GM23338 (cell line): Measurements from ENCODE around the gene ALDH1A1. TPM values are rescaled to one million over a fixed set of nuclear protein-coding genes. Genes with fewer than 3 reads are reported as not detected.

ENCODE experiments used
- ATAC-seq: fragments of 200-7000 bp; cut with Tn5 transposase; 3 replicates; pipeline ENCODE4 v1.9.1; 2020
- DNase-seq: peaks from one replicate; pipeline ENCODE4 v3.0.0-alpha.2; 2015; ENCODE audit warnings: low spot score
- H2AFZ ChIP-seq: fragments of 200-600 bp; sonication (generic); 2 replicates; pipeline ENCODE4 v1.8.0; 2016; ENCODE audit warnings: antibody characterized with exemption, mild to moderate bottlenecking, moderate library complexity
- H3F3A ChIP-seq: fragments of 200-600 bp; sonication (generic); replicated peaks from 2 replicates; pipeline ENCODE4 v1.8.0; 2017; ENCODE audit warnings: antibody characterized with exemption, mixed run types, low read depth
- H3K27ac ChIP-seq: fragments of 200-600 bp; sonication (generic); 2 replicates; pipeline ENCODE4 v1.6.1; 2016; ENCODE audit warnings: low read depth
- H3K27me3 ChIP-seq: fragments of 200-600 bp; sonication (generic); 2 replicates; pipeline ENCODE4 v1.8.0; 2016; ENCODE audit warnings: mild to moderate bottlenecking, mixed run types, moderate library complexity; ENCODE audit not compliant: insufficient read depth
- H3K36me3 ChIP-seq: fragments of 200-600 bp; sonication (generic); 2 replicates; pipeline ENCODE4 v1.8.0; 2016; ENCODE audit warnings: mild to moderate bottlenecking; ENCODE audit not compliant: insufficient read depth
- H3K4me1 ChIP-seq: fragments of 200-600 bp; sonication (generic); 2 replicates; pipeline ENCODE4 v1.8.0; 2016; ENCODE audit warnings: mild to moderate bottlenecking, moderate library complexity; ENCODE audit not compliant: insufficient read depth
- H3K4me2 ChIP-seq: fragments of 200-600 bp; sonication (generic); 2 replicates; pipeline ENCODE4 v1.7.1; 2017; ENCODE audit warnings: mixed run types
- H3K4me3 ChIP-seq: fragments of 200-600 bp; sonication (generic); 2 replicates; pipeline ENCODE4 v1.6.1; 2016; ENCODE audit warnings: mixed run types
- H3K79me2 ChIP-seq: fragments of 200-600 bp; sonication (generic); replicated peaks from 2 replicates; pipeline ENCODE4 v1.8.0; 2017; ENCODE audit warnings: mild to moderate bottlenecking; ENCODE audit not compliant: insufficient read depth
- H3K9me2 ChIP-seq: fragments of 200-600 bp; sonication (generic); 2 replicates; pipeline ENCODE4 v1.8.0; 2017; ENCODE audit not compliant: insufficient read depth
- H4K20me1 ChIP-seq: fragments of 200-600 bp; sonication (generic); replicated peaks from 2 replicates; pipeline ENCODE4 v1.8.0; 2017; ENCODE audit warnings: mild to moderate bottlenecking; ENCODE audit not compliant: insufficient read depth
- H3K27ac Mint-ChIP-seq: 2 replicates; pipeline ENCODE4 v1.8.0; 2020; ENCODE audit warnings: inconsistent platforms, mild to moderate bottlenecking, moderate library complexity, mixed read lengths
- H3K27me3 Mint-ChIP-seq: 3 replicates; pipeline ENCODE4 v1.8.0; 2022; ENCODE audit warnings: low read depth, mild to moderate bottlenecking, moderate library complexity, mixed read lengths, inconsistent platforms; ENCODE audit not compliant: insufficient read depth, poor library complexity
- H3K36me3 Mint-ChIP-seq: 3 replicates; pipeline ENCODE4 v1.8.0; 2021; ENCODE audit warnings: low read depth, mild to moderate bottlenecking, inconsistent platforms, moderate library complexity, mixed read lengths
- H3K4me1 Mint-ChIP-seq: 3 replicates; pipeline ENCODE4 v1.8.0; 2020; ENCODE audit warnings: mild to moderate bottlenecking, inconsistent platforms, mixed read lengths
- H3K4me3 Mint-ChIP-seq: 3 replicates; pipeline ENCODE4 v1.8.0; 2021; ENCODE audit warnings: moderate library complexity, mild to moderate bottlenecking, inconsistent platforms, mixed read lengths
- H3K9me3 Mint-ChIP-seq: 3 replicates; pipeline ENCODE4 v1.8.0; 2020; ENCODE audit warnings: moderate library complexity, mild to moderate bottlenecking, inconsistent platforms, mixed read lengths
- JUNB ChIP-seq: IDR thresholded peaks from one replicate; pipeline ENCODE4 v1.6.1; 2016; ENCODE audit warnings: antibody characterized with exemption; ENCODE audit not compliant: unreplicated experiment
- REST ChIP-seq: IDR thresholded peaks from one replicate; pipeline ENCODE4 v1.6.1; 2018; ENCODE audit warnings: antibody characterized with exemption; ENCODE audit not compliant: unreplicated experiment
- STAT1 ChIP-seq: IDR thresholded peaks from one replicate; pipeline ENCODE4 v1.6.1; 2016; ENCODE audit warnings: antibody characterized with exemption; ENCODE audit not compliant: unreplicated experiment
- polyA plus RNA-seq: library from polyadenylated mRNA; unstranded; fragments of >200 nt; fragmentation: Nextera tagmentation; extraction: Ambion mirVana; gene quantifications from 2 replicates; pipeline ENCODE4 v1.2.1, GENCODE V29; 2016
- total RNA-seq: library from RNA; depleted of rRNA; stranded (reverse); fragments of >200 nt; shearing (Covaris generic); gene quantifications from 2 replicates; pipeline ENCODE4 v1.2.3, GENCODE V29; 2014
- TF ChIP-seq, protein P1 (sequence below): IDR thresholded peaks from 2 replicates; pipeline ENCODE4 v1.6.1; 2016; ENCODE audit warnings: antibody characterized with exemption
- TF ChIP-seq, protein P2 (sequence below): fragments of 250-450 bp; sonication (Bioruptor Pico); IDR thresholded peaks from 2 replicates; pipeline ENCODE4 v1.5.0; 2020; ENCODE audit warnings: mild to moderate bottlenecking, moderate library complexity

Gene ALDH1A1
- total and polyA plus RNA-seq, 2 experiments from 2014 or later = 2.1 to 3.4 TPM

GRCh38 chr9:72888943-72889342, 63.9 kb downstream of the ALDH1A1 start (continued):
- TF ChIP-seq, protein P1, sequence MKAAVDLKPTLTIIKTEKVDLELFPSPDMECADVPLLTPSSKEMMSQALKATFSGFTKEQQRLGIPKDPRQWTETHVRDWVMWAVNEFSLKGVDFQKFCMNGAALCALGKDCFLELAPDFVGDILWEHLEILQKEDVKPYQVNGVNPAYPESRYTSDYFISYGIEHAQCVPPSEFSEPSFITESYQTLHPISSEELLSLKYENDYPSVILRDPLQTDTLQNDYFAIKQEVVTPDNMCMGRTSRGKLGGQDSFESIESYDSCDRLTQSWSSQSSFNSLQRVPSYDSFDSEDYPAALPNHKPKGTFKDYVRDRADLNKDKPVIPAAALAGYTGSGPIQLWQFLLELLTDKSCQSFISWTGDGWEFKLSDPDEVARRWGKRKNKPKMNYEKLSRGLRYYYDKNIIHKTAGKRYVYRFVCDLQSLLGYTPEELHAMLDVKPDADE = no peak

DNA sequence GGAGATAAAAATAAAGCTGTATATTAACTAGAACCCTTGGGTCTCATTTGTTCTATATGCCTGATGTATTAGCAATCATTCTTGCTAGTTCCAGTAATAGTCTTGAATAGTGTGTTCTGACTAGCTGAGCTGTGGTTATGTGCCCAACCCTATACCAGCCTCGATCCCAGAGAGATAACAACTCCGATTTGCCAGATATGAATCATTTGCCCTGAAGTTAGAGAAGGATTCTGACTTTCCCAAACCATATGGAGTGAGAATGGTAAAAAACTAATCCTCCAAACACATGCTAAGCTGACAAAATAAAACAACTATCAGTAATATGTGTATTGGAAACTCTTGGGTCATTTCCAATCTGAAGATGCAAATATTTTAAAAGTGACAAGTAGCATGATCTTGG, 64.8 kb downstream of the ALDH1A1 start:
- H3K27ac Mint-ChIP-seq = no peak overlapping the region
- peaks cover 12% of the 10 kb centered on the region; the same call in 2 of the 3 replicates for H3K9me3 Mint-ChIP-seq
- Histone ChIP-seq H4K20me1 (no peaks in the 10 kb centered on the region), H3K36me3 (0 out of 2 replicates have a peak, but pooled peaks cover 3% of the 10 kb centered on the region), H3K79me2 (no peaks in the 10 kb centered on the region), H3K4me1 (no peaks in the 10 kb centered on the region), H3K4me3 (no peak overlapping the region), H3K27ac (no peak overlapping the region), H3K4me2 (no peak overlapping the region), H3K9me2 (peaks cover 2% of the 10 kb centered on the region), H3F3A (no peaks in the 10 kb centered on the region), H3K27me3 (no peaks in the 10 kb centered on the region), H2AFZ (no peak overlapping the region)
- H3K36me3 Mint-ChIP-seq = no peaks in the 10 kb centered on the region
- H3K27me3 Mint-ChIP-seq = no peaks in the 10 kb centered on the region
- TF ChIP-seq, protein P1 = no peak
- TF ChIP-seq JUNB (no peak), STAT1 (no peak), REST (no peak)
- TF ChIP-seq, protein P2, sequence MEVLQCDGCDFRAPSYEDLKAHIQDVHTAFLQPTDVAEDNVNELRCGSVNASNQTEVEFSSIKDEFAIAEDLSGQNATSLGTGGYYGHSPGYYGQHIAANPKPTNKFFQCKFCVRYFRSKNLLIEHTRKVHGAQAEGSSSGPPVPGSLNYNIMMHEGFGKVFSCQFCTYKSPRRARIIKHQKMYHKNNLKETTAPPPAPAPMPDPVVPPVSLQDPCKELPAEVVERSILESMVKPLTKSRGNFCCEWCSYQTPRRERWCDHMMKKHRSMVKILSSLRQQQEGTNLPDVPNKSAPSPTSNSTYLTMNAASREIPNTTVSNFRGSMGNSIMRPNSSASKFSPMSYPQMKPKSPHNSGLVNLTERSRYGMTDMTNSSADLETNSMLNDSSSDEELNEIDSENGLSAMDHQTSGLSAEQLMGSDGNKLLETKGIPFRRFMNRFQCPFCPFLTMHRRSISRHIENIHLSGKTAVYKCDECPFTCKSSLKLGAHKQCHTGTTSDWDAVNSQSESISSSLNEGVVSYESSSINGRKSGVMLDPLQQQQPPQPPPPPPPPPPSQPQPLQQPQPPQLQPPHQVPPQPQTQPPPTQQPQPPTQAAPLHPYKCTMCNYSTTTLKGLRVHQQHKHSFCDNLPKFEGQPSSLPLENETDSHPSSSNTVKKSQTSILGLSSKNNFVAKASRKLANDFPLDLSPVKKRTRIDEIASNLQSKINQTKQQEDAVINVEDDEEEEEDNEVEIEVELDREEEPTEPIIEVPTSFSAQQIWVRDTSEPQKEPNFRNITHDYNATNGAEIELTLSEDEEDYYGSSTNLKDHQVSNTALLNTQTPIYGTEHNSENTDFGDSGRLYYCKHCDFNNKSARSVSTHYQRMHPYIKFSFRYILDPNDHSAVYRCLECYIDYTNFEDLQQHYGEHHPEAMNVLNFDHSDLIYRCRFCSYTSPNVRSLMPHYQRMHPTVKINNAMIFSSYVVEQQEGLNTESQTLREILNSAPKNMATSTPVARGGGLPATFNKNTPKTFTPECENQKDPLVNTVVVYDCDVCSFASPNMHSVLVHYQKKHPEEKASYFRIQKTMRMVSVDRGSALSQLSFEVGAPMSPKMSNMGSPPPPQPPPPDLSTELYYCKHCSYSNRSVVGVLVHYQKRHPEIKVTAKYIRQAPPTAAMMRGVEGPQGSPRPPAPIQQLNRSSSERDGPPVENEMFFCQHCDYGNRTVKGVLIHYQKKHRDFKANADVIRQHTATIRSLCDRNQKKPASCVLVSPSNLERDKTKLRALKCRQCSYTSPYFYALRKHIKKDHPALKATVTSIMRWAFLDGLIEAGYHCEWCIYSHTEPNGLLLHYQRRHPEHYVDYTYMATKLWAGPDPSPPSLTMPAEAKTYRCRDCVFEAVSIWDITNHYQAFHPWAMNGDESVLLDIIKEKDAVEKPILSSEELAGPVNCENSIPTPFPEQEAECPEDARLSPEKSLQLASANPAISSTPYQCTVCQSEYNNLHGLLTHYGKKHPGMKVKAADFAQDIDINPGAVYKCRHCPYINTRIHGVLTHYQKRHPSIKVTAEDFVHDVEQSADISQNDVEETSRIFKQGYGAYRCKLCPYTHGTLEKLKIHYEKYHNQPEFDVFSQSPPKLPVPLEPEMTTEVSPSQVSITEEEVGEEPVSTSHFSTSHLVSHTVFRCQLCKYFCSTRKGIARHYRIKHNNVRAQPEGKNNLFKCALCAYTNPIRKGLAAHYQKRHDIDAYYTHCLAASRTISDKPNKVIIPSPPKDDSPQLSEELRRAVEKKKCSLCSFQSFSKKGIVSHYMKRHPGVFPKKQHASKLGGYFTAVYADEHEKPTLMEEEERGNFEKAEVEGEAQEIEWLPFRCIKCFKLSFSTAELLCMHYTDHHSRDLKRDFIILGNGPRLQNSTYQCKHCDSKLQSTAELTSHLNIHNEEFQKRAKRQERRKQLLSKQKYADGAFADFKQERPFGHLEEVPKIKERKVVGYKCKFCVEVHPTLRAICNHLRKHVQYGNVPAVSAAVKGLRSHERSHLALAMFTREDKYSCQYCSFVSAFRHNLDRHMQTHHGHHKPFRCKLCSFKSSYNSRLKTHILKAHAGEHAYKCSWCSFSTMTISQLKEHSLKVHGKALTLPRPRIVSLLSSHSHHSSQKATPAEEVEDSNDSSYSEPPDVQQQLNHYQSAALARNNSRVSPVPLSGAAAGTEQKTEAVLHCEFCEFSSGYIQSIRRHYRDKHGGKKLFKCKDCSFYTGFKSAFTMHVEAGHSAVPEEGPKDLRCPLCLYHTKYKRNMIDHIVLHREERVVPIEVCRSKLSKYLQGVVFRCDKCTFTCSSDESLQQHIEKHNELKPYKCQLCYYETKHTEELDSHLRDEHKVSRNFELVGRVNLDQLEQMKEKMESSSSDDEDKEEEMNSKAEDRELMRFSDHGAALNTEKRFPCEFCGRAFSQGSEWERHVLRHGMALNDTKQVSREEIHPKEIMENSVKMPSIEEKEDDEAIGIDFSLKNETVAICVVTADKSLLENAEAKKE (CRISPR knock-in tag) = no peak
- no peak for ATAC-seq
- DNase-seq = no peak
- H3K4me3 Mint-ChIP-seq = no peak overlapping the region
- no peaks in the 10 kb centered on the region for H3K4me1 Mint-ChIP-seq
